ENCODE results near the gene ECSIT.

DNA sequence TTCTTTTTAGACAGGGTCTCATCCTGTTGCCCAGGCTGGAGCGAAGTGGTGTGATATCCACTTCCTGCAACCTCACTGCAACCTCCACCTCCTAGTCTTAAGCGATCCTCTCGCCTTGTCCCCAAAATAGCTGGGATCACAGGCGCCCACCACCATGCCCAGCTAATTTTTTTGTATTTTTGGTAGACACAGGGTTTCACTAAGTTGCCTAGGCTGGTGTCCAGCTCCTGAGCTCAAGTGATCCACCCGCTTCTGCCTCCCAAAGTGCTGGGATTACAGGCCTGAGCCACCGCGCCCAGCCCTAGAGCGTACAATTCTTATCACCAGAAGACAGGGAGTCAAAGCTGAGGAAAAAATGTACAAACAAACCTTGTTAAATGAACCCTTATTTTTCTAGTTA lies 34.6 kb upstream of the ECSIT start:
- TF ChIP-seq EZH2phosphoT487 (IDR thresholded peaks at IDR 0.05; ENCODE audit: insufficient read depth, low read depth) (no peak), EZH2 (IDR thresholded peaks at IDR 0.05; ENCODE audit: insufficient read depth, poor library complexity, severe bottlenecking) (no peak)
